Measurements from ENCODE around the gene THSD4. TPM values are rescaled to one million over a fixed set of nuclear protein-coding genes. Genes with fewer than 3 reads are reported as not detected.

Gene THSD4
- total and polyA plus RNA-seq, 9 of the 15 experiments (the other 6 are each of a cell fraction or from before 2014, with no cell fraction given), result 0.04 TPM; not detected in 5

- TF ChIP-seq BRD9 (IDR thresholded peaks at IDR 0.05; ENCODE audit: low read depth, partially characterized antibody) (no peak), DACH1 (IDR thresholded peaks at IDR 0.05; ENCODE audit: partially characterized antibody) (peak; percentile 96), ZNF3 (CRISPR knock-in tag; IDR thresholded peaks at IDR 0.05) (no peak), STAT5A (IDR thresholded peaks at IDR 0.05; ENCODE audit: borderline replicate concordance, low read length) (no peak), FOXA1 (IDR thresholded peaks at IDR 0.05; ENCODE audit: borderline replicate concordance) (no peak), FOXJ3 (CRISPR knock-in tag; IDR thresholded peaks at IDR 0.05) (no peak), HMG20B (CRISPR knock-in tag; IDR thresholded peaks at IDR 0.05) (no peak), HSF4 (CRISPR knock-in tag; IDR thresholded peaks at IDR 0.05; ENCODE audit: borderline replicate concordance) (no peak), BCOR (IDR thresholded peaks at IDR 0.05) (no peak), ZKSCAN1 (IDR thresholded peaks at IDR 0.05; ENCODE audit: low read depth, low read length) (no peak), XRCC3 (IDR thresholded peaks at IDR 0.05) (no peak)
- TF ChIP-seq, protein P1, sequence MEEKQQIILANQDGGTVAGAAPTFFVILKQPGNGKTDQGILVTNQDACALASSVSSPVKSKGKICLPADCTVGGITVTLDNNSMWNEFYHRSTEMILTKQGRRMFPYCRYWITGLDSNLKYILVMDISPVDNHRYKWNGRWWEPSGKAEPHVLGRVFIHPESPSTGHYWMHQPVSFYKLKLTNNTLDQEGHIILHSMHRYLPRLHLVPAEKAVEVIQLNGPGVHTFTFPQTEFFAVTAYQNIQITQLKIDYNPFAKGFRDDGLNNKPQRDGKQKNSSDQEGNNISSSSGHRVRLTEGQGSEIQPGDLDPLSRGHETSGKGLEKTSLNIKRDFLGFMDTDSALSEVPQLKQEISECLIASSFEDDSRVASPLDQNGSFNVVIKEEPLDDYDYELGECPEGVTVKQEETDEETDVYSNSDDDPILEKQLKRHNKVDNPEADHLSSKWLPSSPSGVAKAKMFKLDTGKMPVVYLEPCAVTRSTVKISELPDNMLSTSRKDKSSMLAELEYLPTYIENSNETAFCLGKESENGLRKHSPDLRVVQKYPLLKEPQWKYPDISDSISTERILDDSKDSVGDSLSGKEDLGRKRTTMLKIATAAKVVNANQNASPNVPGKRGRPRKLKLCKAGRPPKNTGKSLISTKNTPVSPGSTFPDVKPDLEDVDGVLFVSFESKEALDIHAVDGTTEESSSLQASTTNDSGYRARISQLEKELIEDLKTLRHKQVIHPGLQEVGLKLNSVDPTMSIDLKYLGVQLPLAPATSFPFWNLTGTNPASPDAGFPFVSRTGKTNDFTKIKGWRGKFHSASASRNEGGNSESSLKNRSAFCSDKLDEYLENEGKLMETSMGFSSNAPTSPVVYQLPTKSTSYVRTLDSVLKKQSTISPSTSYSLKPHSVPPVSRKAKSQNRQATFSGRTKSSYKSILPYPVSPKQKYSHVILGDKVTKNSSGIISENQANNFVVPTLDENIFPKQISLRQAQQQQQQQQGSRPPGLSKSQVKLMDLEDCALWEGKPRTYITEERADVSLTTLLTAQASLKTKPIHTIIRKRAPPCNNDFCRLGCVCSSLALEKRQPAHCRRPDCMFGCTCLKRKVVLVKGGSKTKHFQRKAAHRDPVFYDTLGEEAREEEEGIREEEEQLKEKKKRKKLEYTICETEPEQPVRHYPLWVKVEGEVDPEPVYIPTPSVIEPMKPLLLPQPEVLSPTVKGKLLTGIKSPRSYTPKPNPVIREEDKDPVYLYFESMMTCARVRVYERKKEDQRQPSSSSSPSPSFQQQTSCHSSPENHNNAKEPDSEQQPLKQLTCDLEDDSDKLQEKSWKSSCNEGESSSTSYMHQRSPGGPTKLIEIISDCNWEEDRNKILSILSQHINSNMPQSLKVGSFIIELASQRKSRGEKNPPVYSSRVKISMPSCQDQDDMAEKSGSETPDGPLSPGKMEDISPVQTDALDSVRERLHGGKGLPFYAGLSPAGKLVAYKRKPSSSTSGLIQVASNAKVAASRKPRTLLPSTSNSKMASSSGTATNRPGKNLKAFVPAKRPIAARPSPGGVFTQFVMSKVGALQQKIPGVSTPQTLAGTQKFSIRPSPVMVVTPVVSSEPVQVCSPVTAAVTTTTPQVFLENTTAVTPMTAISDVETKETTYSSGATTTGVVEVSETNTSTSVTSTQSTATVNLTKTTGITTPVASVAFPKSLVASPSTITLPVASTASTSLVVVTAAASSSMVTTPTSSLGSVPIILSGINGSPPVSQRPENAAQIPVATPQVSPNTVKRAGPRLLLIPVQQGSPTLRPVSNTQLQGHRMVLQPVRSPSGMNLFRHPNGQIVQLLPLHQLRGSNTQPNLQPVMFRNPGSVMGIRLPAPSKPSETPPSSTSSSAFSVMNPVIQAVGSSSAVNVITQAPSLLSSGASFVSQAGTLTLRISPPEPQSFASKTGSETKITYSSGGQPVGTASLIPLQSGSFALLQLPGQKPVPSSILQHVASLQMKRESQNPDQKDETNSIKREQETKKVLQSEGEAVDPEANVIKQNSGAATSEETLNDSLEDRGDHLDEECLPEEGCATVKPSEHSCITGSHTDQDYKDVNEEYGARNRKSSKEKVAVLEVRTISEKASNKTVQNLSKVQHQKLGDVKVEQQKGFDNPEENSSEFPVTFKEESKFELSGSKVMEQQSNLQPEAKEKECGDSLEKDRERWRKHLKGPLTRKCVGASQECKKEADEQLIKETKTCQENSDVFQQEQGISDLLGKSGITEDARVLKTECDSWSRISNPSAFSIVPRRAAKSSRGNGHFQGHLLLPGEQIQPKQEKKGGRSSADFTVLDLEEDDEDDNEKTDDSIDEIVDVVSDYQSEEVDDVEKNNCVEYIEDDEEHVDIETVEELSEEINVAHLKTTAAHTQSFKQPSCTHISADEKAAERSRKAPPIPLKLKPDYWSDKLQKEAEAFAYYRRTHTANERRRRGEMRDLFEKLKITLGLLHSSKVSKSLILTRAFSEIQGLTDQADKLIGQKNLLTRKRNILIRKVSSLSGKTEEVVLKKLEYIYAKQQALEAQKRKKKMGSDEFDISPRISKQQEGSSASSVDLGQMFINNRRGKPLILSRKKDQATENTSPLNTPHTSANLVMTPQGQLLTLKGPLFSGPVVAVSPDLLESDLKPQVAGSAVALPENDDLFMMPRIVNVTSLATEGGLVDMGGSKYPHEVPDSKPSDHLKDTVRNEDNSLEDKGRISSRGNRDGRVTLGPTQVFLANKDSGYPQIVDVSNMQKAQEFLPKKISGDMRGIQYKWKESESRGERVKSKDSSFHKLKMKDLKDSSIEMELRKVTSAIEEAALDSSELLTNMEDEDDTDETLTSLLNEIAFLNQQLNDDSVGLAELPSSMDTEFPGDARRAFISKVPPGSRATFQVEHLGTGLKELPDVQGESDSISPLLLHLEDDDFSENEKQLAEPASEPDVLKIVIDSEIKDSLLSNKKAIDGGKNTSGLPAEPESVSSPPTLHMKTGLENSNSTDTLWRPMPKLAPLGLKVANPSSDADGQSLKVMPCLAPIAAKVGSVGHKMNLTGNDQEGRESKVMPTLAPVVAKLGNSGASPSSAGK (IDR thresholded peaks at IDR 0.05), result no peak
Observed at GRCh38 chr15:71448688-71449114, 333.4 kb downstream of the THSD4 start (continued).
